Endometrial microvascular endothelial cells (primary cell): Measurements from ENCODE around the gene ABI3BP. TPM values are rescaled to one million over a fixed set of nuclear protein-coding genes. Genes with fewer than 3 reads are reported as not detected.

Experiments
- in situ Hi-C: cut with HindIII; loops from 2 replicates; pipeline ENCODE4 v1.10.0; 2017; ENCODE audit warnings: low sequenced_read_pairs, low pct_unique_long_range_greater_than_20kb; ENCODE audit errors: inconsistent ontology term
- total RNA-seq: library from RNA; depleted of rRNA; stranded (reverse); fragments of >200 nt; gene quantifications from one replicate; pipeline ENCODE4 v1.2.3, GENCODE V29; 2015; ENCODE audit errors: inconsistent ontology term

The ABI3BP gene
- total RNA-seq, 1 donor from 2014 or later, result 53.2 TPM

DNA sequence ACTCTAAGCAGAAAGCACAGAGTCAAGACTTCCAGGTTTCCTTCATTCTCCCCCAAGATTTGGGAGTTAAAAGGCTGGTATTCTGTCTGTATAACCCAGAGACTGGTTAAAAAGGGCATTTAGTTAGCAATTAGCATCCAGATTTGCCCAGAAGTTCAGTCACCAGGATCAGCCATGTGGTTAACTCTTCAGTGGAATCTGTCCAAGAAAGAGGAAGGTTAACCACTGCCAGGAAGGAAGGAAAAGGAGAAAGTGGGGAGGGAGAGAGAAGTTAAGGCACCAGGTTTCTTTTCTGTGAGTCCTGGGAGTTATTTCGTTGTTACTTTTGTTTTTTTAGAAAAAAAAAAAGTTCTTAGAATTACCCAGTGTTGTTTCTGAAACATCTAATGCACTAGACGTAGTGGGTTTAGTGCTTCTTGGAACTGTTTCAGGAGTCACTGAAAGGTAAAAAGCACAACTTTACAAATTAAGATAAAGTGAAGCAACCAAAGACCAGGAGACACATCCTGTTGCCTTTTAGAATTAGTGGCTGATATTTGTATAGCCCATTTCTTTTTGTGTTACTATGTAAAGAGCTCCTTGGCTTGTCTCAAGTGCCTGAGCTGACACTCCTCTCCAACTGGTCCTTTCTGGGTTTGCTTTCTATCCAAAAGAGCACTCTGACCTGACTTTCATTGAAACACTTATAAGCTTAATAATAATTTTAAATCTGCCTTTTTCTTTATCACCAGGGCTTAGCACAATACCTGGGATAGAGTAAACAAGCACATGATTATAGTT lies 128.6 kb downstream of the ABI3BP start:
- in situ Hi-C loops, result no loop called here

DNA sequence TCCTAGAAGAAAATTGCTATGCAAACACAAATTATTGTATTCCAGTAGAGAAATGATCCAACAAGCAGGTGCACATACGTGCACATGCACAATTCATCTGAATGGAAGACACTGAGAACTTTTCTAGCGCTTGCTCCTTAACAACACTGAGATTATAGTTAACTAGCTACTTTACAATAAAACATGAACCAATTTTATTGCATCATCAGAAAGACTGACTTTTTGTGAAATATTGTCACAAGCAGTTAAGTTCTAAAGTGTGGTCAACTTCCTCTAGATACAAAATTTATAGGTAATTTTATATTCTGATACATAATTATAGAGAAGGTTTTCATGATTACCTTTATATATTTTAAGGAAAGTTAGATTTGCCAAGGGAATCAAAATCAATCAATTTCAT lies 135.4 kb downstream of the ABI3BP start:
- in situ Hi-C loops, result no loop called here

DNA sequence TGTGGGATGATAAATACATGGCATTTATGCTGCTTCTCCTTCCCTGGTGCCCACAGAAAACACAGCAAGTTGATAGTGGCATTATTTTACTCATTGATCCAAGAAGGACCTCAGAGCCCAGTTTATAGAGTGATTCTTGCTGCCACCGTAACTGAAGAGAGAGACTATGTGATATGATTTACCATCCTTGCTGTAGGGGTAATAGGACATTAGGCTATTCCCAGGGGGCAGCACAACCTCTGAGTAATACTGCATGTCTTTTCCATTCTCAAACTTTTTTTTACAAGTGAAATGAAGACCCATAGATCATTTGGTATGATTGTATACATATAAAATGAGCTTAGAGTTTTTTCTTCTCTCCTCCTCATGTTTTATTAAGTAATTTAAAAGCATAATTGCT lies 136.4 kb downstream of the ABI3BP start:
- in situ Hi-C loops, result no loop called here

DNA sequence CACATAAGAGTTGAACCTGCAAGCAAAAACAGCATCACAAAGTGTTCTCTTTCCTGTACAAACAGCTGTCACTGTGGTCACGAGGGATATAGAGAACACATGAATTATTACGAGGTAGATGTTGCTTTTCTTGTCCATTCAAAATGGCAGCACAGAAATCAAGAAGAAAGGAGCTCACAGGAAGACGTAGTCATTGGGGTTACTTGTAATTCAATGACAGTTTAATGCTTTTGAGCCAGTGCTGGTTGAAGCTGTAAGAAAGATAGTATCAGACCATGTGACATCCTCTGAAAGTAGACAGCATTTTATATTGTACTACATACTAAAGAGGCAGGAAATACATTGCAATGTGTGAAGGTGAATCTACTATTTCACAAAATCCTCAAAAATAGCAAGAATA lies 140.4 kb downstream of the ABI3BP start:
- in situ Hi-C loops, result no loop called here

DNA sequence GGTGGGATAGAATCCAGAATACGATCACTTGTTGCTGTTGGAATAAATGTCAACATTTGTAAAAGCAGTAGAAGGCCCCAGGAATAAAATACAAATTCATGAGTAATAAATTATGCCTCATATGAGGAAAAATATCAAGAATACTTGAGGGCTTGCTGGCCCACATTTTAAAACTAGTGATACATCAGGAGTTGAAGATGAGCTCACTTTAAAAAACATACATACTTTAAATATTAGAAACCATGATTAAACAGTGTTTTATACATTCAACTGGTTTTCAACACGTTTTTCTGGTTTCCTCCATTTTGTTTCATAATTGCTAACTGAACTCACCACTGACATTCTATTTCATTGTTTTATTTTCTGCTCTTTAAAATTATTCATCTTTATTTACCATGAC lies 142.5 kb downstream of the ABI3BP start:
- in situ Hi-C loops, result no loop called here

DNA sequence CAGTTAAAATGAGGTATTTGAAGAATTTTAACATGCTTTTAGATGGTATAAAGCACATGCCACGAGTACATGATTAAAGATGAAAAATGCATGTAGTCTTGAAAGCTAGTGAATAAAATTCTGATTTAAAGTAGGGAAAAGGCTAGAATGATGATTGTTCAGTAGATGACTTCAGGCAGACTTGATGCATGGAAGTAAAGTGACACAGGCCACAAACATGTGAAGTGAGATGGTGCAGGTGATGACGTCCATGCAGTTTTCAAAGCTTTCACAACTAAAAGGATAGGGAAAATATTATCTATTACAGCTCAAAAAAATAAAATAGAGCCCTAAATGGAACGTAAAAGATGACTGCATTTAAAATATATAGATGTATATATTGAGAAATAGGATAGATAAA lies 143.1 kb downstream of the ABI3BP start:
- in situ Hi-C loops, result no loop called here

DNA sequence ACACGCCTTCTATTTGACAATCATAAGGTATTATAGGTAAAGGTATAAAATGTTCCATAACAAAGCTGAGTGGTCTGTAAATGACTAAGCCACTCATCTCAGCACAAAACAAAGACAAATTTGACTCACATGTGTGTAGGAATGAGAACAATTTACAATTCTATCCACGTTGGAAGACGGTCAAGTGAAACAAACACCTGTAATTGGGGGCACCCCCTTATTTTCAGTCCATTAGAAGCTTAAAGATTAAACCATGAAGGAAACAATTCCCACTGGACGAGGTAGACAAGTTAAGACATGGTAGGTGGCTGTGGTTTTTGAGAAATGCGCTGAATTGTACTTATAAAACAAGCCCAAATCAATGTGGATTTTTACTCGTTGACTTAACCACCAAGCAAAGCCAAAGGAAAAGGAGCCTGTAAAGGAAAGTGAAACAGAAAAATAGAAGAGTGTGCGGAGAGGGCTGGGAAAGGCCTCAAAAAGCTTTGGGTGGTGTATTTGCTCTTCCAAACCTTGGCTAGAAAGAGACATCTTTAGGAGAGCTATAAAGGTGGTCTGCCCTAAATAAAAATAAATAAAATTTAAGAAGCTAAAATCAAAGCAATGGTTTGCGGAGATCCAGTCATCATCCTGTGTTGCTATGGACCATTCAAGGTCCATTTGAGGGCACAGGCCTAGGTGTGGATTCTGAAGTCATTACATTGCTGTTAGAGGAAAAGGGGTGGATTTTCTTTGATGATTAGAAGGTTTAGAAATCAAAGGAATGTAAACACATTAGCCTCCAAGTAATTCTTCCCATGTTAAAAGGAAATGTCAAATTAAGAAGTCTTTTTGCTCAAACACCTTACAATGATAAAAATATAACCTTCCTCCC lies 148.9 kb downstream of the ABI3BP start:
- in situ Hi-C loops, result no loop called here

DNA sequence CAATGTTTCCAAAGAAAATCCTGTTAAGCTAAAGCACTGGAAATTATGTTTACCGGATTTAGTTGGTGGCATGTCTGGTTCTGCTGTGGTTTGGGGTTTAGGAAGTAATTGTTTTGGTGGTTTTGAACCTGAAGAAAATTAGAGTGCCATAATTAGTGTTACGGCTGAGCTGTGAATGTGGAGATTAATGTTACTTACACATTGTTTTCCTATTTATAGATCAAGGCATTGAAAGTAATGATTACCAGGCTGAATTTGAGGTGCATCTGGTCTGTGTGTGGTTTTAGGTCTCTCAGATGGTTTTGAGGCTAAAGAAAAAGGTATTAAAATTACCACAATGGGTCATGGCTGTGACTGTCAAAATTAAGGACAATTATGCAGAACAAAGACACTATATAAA lies 155.1 kb downstream of the ABI3BP start:
- in situ Hi-C loops, result no loop called here

DNA sequence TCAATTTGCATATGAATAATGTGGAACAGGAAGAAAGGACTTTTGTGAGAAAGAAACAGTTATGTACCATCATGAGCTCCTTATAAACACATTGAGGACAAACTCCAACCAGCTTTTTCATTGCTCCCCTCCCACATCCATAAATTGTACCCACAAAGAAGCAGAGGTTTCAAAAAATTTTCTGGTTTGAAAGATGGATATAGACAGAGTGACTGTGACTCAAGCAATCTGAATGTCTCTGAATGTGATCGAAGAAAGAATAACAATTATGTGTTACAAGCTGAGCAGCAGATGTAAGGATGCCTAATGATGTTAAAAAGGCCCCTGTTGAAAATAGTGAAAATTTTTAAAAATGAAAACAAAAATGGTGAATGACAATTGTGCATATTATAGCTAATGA lies 156.6 kb downstream of the ABI3BP start:
- in situ Hi-C loops, result no loop called here

DNA sequence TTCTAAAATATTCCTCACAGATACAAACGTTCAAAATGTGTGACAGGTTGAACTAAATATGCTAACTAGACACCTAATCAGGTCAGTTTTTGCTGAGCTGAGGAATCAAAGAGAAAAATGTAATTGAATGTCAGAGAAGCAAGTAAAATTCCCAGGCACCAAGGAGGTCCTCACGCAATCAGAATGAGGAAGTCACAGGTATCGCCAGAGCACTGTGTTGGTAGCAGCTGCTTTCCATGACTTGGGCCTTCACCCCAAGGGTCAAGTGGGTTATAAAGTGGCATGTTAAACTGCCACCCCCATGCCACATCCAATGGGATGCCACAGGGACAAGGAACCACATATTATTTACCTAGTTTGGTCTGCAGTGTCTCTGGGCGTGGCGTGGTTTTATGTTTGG lies 158.9 kb downstream of the ABI3BP start:
- in situ Hi-C loops, result no loop called here

DNA sequence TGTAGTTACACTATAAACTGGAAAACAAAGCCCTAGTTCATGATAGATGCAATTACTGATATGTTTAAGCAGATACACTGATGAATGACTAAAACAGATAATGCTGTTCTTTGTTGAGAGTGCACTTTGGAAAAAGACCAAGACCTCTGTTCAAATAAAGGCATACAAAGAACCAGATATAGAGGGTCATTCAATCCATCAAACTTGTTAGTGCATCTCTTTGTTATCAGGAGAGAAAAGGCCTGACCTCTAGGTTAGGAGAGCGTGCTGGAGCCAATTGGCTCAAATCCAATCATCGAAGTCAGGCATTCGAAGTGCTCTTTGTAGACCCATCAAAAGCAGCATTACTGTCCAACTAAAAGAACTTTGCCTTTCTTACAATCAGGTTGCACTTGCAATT lies 159.7 kb downstream of the ABI3BP start:
- in situ Hi-C loops, result no loop called here

DNA sequence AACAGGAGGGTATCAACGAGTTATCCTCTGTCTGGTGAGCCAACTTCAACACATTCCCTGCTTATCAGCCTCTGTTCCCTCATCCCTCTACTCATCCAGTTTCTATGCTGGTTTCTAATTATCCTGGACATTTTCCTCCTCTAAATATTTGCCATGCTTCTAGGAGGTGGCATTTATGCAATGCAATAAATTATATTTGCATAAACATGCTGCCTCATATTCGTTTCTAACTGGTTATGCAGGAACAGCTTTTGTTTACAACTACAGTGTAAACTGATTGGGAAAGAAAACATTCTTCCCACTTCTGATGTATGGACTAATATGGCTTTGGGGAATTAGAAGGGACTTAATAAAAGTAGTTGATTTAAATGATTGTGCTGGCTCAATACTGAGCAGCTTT lies 161.6 kb downstream of the ABI3BP start:
- in situ Hi-C loops, result no loop called here

DNA sequence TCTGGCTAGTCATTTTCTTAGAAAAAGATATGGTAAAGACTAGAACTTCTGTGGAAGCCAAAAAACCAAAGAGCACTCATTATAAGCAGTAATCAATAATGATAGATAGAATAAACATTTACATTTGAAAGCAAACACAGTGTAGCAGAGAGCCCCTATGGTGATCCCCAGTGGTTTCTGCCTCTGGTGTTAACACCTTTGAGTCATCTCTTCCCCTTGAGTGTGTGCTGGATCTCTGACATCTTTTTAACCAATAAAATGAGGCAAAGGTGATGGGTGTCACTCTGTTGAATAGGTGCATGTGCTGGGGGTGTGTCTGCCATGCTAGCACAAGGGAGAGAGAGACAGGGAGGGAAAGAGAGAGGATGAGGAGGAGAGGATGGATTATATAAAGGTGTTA lies 162.3 kb downstream of the ABI3BP start:
- in situ Hi-C loops, result no loop called here

DNA sequence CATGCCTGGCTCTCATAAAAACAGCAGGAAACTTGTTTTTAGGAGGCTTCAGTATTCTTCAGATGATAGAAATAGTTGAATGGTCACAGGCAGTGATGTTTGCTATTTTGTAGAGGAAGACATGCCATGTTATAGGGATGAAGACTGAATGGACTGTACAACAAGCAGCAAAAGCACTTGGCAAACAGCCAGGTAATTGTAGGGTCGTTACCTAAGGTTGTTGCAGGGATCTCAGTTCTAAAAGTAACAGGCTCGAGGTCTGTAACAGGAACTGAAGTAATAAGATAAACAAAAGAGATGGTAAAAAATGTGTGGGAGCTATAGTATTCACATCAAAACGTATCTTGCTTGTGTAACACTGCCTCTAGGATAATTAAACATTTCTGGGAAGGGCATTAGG lies 167.6 kb downstream of the ABI3BP start:
- in situ Hi-C loops, result no loop called here

DNA sequence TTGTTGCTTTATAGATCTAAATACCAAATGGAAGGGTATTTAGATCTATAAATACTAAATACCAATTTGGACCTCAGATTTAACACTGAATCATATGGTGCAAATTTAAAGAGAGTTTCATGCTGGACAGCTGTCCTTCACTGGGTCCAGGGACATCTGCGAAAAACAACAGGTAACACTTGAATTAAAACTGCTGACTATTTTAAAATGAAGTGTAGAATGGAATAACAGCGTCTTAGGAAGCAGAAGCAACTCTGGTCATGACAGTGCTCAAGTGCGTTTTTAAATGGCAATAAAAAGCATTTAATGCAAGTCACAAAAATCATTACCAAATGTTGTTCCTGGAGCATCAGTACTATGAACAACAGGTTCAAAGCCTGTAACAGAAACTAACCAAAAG lies 177.6 kb downstream of the ABI3BP start:
- in situ Hi-C loops, result no loop called here

DNA sequence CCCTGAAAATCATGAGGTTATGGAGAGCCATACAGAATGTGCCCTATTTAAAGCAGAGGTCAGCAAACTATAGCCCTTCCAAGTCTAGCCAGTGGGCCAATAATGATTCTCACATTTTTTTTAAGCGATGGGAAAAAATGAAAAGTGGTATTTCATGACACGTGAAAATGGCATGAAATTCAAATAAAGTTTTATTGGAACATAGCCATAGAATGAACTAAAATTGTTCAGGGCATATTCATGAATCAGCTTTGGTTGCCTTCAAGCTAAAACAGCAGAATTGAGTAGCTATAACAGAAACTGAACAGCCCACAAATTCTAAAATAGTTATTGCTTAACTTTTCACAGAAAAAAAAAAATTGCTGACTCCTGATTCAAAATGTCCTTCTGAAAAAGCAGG lies 179.4 kb downstream of the ABI3BP start:
- in situ Hi-C loops, result no loop called here

DNA sequence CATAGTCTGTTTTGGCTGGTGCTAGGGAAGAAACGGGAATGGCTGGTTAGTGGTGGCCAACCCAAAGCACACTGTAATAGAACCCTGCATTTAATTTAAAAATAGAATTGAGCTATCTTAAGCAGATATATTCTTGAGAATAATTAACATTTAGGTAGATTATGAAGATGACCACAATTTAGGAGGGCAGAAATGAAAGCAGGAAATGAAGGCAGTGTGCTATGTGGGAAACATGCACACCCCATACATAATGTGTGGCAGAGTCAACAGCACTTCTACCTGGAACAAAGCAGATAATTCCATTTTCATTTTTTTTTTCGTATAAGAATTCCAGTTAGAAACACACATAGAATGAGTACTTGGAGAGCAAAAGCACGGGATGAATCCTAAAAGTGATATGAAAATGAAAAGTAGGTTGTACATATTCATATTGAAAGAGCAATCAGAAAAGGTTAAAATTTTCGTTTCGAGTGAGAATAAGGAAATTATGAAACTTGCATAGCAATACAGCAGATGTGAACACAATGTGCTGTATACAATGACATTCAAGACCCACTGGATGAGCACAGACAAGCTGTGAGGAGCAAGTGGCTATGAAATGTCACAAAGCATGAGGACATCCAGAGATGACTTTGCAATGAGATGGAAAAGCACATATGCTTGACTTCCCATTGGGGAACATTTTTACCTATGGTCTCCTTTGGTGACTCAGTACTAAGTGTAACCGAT lies 181.3 kb downstream of the ABI3BP start:
- in situ Hi-C loops, result no loop called here

DNA sequence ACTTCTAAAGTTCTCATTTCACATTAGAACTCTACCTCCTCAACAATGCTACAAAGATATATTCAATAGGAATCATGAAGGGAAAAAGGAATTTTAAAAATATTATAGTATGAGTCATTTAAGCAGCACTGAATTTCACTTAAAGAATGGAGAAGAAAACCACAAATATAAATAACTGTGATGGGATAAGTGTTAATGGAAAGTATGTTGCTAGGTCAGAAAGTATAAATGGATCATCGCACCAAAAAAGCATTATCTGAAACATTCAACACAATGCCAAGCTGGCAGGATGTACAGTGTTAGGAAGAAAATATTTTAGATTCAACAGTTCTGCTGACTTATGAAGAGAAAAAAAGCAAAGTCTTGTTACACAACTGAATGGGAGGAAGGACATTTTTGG lies 182.6 kb downstream of the ABI3BP start:
- in situ Hi-C loops, result no loop called here

DNA sequence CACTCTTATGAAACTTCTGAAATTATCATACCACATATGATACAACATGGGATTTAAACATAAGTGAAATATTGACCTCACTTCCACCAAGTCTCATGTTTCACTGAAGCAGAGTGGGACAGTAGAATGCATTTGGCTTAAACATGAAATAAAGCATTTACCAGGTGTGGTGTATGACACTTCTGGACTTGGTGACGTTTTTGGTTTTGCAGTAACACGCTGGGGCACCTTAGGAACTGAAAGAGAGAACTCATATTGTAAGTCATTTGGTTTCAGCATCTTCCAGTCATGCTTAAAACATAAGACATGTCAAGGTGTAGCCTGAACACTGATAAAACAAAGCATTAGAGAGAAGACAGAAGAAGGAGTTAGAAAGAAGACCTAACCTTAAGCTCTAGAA lies 188.6 kb downstream of the ABI3BP start:
- in situ Hi-C loops, result no loop called here

DNA sequence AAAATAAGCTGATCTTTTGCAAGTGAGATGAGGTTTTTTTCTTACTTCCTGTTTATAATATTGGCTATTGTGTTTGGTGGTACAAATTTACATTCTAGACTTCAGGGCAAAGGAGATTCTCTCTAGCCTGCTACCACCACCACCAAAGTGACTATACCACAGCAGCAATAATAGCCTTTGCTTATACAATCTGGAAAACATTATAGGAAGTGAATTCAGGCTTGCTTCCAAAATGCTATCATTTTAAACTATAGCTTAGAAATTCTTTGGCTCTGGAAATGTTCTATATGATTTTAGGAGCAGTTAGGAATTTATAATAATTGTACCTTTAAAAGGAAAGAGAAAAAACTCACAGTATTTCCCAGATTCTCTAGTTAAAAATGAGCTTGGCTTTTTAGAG lies 189.5 kb downstream of the ABI3BP start:
- in situ Hi-C loops, result no loop called here
